ENCODE results near the gene SYT1. TPM values are rescaled to one million over a fixed set of nuclear protein-coding genes. Genes with fewer than 3 reads are reported as not detected.
A peak's percentile ranks its signal among the peaks of the same experiment; 100 is the strongest.

The SYT1 gene
- total RNA-seq, 1 donor from 2014 or later, result 166 TPM

DNA sequence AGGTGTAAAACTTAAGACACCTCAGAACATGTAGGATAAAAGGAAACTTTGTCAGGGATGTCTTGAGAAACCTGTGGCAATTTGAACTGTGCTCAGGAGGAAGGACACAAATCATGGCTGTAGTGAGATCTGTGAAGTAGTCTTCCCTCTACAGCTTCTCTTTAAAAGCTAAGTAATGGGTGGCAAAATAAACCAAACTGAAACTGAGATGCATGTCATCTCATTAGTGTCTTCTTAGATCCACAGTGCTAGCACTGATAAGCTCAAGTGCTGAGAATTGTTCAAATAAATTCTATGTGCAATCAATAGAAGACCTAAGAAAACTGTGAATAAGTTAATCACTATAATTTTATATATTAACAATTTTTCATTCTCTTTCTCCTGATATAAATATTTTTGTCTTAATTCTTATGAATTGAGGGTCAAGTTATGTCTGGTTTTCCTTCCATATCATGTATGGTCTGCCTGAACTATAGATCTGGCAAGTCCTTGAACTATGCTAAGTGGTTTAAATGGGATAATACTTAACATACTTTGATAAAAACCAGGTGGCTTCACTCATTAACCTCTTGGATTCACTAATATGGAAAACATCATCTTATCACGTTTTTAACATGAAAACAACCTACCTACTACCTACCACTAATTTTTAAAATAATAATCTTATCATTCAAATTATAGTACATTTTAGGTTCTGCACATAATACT lies 27.2 kb downstream of the SYT1 start:
- DNase-seq, result no peak

DNA sequence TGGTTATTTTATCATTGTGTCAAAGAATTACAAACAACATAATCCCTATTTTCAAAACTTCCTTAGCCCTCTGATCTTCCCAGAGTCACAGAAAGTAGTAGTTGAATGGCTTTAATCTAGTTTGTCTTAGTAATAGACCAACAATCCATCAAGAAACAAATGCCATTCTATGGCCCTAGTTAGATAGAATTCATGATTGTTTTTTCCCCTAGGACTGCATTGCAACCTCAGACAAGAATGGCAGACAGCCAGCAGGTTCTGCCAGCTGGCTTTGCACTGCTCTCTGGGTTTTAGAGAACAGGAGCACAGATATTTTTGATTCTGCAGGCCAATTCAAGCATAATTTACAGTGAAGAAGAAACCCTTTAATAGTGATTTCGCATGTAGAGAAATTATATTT lies 33.8 kb downstream of the SYT1 start:
- DNase-seq, result peak; percentile 50

DNA sequence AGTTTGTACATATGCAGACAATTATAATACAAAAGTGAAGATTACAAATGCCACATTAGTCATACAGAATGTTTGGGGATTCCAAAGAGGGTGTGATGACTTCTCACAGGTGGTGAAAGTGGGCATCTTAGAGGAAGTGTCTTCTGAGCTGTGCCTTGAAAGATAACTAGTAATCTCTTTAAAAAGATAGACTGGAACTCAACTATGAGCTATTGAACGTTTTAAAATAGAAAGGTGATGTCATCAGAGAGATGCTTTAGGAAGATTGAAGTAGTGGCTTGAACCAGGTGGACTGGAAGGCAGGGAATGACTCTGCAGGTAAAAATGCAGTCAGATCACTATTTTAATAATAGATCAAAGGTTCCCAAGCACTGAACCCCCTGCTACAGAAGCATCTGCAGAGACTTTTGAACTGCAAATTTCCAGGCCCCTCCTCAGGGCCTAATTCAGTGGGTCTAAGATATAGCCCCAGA lies 50.3 kb downstream of the SYT1 start:
- no peak for DNase-seq

DNA sequence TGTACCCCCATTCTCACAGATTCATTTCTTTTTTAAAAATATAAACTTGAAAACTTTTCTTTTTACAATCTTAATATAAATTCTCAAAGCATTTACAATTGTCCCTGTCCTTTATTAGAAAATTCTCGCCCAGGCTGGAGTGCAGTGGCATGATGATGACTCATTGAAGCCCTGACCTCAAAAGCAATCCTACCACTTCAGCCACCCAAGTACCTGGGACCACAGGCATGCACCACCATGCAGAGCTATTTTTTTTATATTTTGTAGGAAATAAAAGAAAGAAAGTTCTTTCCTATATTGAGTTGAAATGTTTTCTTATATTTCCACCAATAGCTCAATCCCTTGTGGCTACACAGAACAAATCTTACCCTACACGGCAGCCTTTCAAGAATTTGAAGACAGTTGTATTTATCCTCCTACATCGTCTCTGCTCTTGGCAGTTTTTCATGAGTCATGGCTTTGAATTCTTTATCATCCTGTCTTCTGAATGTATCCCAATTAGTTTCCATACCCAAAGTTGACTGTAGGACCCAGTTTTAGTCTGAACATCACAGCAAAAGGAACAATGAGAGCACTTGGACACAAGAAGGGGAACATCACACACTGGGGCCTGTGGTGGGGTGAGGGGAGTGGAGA lies 52.4 kb downstream of the SYT1 start:
- DNase-seq, result no peak

DNA sequence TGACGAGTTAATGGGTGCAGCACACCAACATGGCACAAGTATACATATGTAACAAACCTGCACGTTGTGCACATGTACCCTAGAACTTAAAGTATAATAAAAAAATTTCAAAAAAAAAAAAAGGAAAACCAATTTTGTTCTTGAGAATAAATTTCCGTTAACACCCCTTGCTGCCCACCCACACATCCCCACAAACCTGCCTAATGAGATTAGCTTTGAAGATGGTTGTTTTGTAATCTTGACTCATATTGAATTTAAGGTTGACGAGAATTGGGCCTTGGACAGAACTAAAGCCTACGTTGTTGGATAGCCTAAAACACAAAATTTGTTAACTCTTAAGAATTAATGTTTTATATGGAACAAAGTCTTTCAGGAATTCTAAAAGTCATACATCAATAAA lies 52.9 kb downstream of the SYT1 start:
- DNase-seq, result no peak

DNA sequence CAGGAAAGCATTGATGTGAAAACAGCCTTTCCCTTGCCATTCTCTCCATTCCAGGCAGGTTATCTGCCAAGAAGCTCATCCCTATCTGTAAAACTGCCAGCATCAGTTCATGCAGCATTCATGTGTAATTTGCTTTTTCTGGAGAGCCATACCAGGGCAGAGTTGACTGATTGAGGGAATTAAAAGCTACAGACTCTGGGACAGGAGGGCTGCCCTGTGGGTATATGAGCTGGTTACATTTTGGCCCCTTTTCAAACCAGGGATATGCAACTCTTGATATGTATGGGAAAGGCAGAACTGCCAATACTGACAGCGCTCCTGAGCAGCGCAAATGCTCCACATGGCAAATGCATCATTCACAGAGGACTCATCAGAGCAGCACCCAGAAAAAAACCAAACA lies 53.7 kb downstream of the SYT1 start:
- no peak for DNase-seq

DNA sequence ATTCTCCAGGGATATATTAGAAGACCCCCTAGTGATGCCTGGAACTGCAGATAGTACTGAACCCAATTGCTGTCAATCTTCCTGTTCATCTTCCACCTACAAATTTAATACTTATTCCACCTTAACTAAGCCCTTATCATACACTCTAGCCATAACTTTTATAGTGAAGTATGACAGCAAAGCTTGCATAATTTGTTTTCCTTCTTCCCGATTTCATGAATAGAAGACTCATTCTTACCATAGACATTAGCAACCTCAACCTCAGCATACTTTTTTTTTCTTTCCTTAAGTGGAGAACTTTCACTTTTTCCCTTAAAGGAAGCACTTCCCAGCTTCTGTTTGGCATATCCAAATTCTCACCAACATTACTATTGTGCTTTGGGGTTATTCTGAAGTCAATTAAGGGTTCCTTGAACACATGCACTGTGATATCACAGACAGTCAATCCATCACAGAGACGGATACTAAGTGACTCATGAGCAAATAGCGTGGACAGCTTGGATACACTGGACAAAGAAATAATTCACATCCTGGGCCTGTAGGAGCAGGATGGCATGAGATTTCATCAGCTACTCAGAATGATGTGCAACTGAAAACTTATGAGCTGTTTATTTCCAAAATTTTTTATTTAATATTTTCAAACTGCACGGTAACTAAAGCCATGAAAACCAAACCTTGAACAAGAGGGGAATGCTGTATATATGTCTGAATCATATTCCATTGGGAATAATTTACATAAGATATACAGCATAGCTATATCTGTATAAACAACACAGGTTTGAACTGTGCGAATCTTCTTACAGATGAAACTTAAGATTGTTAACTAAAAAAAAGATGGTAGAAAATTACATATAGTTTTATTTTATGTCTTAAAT lies 63.9 kb downstream of the SYT1 start:
- DNase-seq, result no peak

DNA sequence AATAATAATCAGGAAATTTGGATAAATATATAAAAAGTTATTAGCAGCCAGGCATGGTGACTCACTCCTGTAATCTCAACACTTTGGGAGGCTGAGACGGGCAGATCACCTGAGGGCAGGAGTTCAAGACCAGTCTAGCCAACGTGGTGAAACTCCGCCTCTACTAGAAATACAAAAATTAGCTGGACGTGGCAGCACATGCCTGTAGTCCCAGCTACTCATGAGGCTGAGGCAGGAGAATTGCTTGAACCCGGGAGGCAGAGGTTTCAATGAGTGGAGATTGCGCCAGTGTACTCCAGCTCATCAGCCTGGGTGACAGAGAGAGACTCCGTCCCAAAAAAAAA lies 64.5 kb downstream of the SYT1 start:
- no peak for DNase-seq

DNA sequence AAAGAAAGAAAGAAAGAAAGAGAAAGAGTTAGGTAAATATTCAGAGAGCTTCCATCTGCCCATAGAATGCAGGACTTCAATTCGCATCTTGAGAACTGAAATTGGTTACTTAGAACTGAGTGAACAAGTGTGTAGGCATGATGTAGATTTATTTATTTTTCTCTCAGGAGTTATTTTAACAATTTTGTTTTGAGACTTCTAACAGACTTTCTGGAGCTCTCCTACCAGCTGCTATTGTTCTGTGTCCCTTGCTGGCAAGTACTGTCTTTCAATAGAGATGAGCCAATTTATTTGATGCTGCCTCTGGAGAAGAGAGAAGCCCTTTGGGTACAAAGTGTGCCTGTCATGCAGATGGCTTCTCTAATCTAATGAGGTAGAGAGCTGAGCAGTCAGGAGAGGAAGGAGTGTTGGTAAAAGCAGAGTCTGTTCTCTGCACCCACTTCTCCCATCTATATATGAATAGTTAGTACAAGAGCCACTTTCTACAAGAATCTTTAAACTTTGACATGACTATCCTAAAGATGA lies 67.0 kb downstream of the SYT1 start:
- DNase-seq, result no peak

DNA sequence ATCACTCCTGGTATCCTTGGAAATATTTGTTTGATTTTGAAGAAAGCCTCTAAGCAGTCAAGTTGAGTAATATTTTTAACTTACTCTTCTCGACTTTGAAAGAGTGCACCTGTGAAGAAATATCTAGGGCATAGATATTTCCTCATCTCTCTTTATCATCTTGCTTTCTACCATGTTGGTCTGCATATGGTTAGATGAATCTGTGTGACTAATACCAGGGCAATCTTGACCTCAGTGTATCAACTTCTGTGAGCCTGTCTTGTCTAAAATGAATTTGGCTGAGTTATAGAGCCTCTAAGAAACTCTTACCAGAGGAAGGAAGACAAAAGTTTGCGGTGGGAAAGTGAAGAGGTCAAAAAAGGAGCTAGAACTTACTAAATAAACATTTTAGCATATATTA lies 68.4 kb downstream of the SYT1 start:
- DNase-seq, result no peak

DNA sequence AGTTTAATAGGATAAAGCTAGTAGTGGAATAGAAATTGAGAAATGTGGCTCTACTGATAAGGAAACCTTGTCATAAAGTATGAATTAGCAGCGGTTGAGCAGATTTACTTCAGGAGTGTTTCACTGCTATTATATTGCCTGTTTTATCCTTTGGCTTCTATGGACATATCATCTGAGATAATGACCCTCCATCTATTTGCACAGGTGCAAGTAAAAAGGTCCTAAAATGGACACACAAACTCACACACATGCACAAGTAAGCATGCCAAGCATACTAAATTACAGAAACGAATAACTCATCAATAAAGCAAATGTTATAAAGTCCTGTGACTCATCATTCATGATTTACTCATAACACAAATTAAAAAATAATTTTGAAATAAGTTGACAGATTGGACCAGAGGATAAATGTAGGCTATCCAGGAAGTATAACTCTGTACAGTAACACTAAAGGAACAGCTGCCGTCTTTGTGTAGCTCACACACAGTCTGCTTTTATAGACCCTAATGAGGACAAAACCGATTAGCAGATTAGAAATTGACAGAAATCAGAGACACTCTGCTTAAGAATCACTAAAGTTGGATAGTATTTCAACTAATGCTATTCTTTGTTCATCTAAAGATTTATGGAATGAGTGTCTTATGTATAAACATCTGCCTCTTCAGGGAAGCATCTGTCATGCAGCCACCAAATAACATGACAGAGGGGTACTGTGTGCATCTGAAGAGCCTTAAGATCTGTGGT lies 73.9 kb downstream of the SYT1 start:
- no peak for DNase-seq

DNA sequence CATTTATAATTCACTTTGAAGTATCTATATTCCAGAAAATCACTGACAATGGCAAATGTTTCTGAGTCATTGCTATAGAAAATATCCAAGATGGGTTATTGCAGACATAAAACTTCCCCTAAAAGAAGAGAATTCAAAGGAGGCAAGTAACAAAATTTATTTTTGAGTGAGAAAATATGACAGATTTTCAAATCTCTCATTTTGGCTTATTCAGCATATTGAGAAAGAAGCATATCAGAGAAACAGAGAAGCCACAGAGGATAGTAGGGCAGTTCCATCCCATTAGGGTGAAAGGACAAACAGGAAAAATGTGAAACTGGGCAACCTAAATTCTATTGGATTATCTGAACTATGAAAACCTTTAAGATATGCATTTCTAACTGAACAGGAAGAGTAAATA lies 85.0 kb downstream of the SYT1 start:
- DNase-seq, result no peak

DNA sequence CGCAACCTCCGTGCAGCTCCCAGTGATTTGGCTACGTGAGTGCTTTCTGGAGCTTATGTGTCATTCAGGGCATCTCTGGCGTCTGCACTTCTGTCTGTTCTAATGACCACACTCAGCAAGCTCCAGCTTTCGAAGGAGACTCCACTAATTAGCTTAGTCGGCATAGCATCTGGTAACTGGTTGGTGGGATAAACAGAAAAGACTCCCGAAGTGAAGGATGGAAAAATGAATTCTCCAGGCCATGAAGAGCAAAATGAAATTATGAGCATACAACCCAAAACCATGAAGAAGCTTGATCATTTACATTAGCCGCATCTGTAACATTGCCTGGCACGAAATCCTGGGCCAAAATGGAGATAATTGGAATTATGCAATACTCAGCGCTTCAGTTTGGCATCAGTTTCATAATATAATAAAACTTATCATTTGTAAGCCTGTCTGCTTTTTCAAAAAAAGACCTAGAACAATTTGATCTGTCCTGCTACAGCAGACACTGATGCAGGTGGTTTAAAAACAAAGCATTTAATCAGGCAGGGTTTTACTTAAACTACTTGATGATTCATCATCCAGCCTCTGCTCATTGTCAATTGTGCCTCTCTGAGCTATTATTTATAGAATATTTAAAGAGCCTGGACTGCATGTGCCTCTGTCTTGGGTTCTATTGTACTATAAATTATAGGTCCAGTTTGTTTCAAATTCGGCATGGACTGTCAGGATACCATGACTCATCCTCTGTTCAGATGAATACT lies 87.4 kb downstream of the SYT1 start:
- no peak for DNase-seq

DNA sequence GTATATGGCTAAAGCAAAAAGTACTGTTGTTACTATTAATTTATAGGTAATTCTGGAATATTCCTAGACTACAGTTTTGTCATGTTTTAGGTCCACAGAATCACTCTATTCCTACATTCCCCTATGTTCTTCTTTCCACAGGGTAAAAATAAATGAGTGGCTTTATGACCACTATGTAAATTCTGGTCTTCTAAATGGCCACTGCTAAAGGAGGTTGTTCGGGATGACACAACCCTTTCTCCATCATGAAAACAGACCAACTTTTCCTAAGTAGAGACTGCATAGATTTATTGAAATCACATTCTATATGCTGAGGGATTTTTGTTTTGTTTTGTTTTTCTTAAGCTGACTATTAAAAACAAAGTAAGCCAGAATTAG lies 88.0 kb downstream of the SYT1 start:
- DNase-seq, result no peak

DNA sequence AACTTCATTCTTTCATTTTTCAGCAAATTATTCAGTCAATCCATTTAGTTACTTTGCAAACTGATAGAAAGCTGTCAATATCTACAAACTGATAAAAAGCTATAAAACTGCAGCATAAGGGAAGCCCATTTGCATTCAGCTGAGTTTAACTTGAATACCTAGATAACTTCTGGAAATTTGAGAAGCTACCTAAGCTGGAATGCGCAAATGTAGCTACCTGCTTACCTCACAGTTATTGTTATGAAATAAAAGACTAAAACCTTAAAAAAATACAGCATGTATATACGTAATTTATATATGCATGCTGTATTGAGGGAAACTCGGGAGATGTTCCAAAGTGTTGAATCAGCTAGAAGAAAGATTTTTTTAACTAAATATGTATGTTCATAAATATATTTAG lies 94.4 kb downstream of the SYT1 start:
- no peak for DNase-seq

DNA sequence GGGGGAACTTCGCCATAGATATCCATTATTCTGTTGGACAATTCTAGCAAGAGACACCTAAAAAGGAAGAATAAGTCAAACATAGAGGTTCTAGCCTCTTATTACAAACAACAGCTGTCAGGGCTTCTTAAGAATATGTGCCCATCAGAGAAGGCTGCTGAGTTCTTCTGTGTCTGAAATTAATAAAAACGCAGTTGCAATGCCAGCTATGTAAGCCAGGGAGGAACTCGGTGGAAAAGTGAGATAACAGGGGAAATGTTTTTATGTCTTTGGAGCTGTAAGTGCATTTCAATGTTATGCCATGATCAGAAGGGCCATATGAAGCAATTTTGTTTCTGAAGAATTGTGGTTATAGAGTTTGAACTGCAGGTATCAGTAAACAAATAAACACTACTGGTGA lies 95.0 kb downstream of the SYT1 start:
- no peak for DNase-seq

DNA sequence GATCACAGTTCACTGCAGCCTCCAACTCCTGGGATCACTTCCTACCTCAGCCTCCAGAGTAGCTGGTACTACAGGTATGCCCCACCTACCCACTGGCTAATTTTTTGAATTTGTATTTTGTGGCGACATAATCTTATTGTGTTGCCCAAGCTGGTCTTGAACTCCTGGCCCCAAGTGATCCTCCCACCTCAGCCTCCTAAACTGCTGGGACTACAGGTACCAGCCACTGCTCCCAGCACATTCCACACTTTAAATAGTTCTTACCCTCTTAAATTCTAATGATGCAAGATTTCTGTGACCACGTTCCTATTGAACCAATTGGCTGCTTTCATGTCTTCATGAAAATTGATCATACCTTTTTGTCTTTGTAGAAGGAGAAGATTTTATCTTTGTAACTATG lies 96.6 kb downstream of the SYT1 start:
- DNase-seq, result no peak

DNA sequence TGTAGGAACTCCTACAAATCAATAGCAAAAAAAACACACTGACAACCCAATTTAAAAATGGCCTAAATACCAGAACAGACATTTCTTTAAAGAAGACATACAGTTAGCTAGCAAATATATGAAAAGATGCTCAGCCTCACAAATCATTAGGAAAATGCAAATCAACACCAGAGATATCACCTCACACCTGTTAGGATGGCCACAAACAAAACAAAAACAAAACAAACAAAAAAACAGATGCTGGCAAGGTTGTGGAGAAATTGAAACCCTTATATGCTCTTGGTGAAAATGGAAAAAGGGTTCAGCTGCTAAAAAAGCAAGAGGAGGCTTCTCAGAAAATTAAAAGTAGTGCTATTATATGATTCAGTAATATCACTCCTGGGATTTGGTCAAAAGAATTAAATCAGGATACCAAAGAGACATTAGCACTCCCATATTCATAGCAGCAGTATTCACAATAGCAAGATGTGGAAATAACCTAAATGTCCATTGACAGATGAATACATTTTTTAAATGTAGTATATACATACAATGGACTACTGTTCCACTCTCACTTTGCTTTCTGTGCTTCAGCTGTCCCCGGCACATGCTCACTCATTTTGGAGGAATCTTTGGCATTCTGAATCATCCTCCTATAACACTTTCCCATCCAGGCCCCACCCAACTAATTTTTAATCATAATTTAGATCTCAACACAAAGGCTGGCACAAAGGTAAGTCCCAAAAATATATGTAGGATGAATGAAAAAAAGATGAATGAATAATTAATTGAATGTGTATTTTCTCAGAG lies 99.1 kb downstream of the SYT1 start:
- DNase-seq, result no peak

DNA sequence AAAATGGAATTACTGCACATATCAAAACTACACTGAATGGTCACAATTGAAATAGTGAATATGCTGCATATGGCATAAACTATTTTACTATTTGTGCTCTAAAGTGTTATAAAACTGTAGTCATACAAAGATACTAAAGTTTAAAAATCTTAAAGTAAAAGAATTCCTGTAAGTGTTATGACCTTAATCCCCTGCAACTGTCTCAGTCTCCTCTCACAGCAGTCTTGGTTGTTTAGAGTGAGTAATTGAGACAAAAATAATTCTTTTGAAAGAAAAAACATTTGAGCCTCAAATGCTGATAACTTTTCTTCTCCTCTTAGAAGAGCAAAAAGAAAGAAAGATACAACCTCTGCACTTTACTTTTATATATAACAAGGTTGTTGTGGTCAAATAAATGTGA lies 99.9 kb downstream of the SYT1 start:
- DNase-seq, result no peak

DNA sequence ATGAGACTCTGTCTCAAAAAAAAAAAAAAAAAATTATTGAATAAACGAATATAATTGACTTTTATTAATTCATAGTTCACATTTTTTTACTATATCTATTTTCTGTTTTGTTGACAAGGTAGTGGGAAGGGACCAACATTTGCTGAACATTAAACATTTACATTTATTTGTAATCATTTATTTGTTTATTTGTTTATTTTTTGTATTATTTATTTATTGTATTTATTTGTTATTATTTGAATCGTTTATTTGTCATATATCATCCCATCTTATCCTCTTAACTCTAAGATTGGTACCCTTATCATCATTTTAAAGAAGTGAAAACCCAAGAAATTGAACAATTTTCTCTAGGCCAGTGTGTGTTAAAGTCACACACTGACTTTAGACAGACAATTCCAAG lies 101.5 kb downstream of the SYT1 start:
- no peak for DNase-seq

DNA sequence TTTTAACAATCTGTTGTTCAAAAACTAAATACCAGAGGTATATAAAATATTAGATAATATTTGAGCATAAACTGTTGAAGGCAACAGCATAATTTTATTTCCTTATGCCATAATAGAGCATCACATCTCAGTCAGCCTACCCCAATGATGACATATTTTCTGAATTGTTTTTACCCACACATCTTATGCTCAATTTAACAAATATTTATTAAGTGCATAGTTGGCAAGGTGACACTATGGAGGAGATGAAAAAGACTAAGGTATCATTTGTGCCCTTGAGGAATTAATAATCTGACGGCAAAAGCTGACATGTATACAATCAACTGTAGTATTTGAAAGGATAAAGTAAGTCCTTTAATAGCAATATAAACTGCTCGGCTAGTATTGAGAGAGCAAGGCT lies 102.4 kb downstream of the SYT1 start:
- no peak for DNase-seq
